HS-5 (cell line): Measurements from ENCODE around the gene KLHL30.

ENCODE experiments used
- DNase-seq: peaks from one replicate; pipeline ENCODE4 v3.0.0-alpha.2; 2012; ENCODE audit warnings: low read depth

The KLHL30 gene

GRCh38 chr2:238148981-238149380 lies 10.5 kb downstream of the KLHL30 start:
- DNase-seq = no peak

- no peak for DNase-seq
Observed at GRCh38 chr2:238149841-238150572, 11.5 kb downstream of the KLHL30 start.

- no peak for DNase-seq
Observed at GRCh38 chr2:238150686-238151085, 12.2 kb downstream of the KLHL30 start.

- DNase-seq = no peak
Observed at GRCh38 chr2:238151205-238151604, 12.7 kb downstream of the KLHL30 start.

GRCh38 chr2:238151628-238152235 lies 13.3 kb downstream of the KLHL30 start:
- DNase-seq = no peak

GRCh38 chr2:238152771-238153688 lies 14.6 kb downstream of the KLHL30 start:
- DNase-seq = no peak

GRCh38 chr2:238154570-238154969 lies 16.1 kb downstream of the KLHL30 start:
- DNase-seq = no peak

- DNase-seq = no peak
Observed at GRCh38 chr2:238155051-238155760, 16.7 kb downstream of the KLHL30 start.

- no peak for DNase-seq
Observed at GRCh38 chr2:238155761-238156694, 17.6 kb downstream of the KLHL30 start.

GRCh38 chr2:238157506-238158017 lies 19.1 kb downstream of the KLHL30 start:
- DNase-seq = no peak

- no peak for DNase-seq
Observed at GRCh38 chr2:238158018-238158508, 19.6 kb downstream of the KLHL30 start.

- DNase-seq = no peak
Observed at GRCh38 chr2:238158509-238159070, 20.1 kb downstream of the KLHL30 start, which contains the start of gene ERFE. TSS of gene ERFE (plus strand) at chr2:238158970. CDS start at chr2:238159008, 38 bp downstream.

GRCh38 chr2:238159071-238159539 lies 20.6 kb downstream of the KLHL30 start:
- DNase-seq = no peak

GRCh38 chr2:238159661-238160205 lies 21.3 kb downstream of the KLHL30 start:
- DNase-seq = no peak

GRCh38 chr2:238160206-238161129 lies 22.0 kb downstream of the KLHL30 start:
- no peak for DNase-seq

- DNase-seq = no peak
Observed at GRCh38 chr2:238161291-238162051, 23.0 kb downstream of the KLHL30 start.

GRCh38 chr2:238162251-238162845 lies 23.9 kb downstream of the KLHL30 start:
- DNase-seq = no peak
